Measurements from ENCODE around the gene RAPGEF1.

Gene RAPGEF1

GRCh38 chr9:131623655-131624330, 116.1 kb downstream of the RAPGEF1 start:
- no peak overlapping the region for H3K4me3 ChIP-seq (ENCODE audit: low read depth, low read length)
- DNase-seq (ENCODE audit: low read depth) = no peak
- TF ChIP-seq, protein P1, sequence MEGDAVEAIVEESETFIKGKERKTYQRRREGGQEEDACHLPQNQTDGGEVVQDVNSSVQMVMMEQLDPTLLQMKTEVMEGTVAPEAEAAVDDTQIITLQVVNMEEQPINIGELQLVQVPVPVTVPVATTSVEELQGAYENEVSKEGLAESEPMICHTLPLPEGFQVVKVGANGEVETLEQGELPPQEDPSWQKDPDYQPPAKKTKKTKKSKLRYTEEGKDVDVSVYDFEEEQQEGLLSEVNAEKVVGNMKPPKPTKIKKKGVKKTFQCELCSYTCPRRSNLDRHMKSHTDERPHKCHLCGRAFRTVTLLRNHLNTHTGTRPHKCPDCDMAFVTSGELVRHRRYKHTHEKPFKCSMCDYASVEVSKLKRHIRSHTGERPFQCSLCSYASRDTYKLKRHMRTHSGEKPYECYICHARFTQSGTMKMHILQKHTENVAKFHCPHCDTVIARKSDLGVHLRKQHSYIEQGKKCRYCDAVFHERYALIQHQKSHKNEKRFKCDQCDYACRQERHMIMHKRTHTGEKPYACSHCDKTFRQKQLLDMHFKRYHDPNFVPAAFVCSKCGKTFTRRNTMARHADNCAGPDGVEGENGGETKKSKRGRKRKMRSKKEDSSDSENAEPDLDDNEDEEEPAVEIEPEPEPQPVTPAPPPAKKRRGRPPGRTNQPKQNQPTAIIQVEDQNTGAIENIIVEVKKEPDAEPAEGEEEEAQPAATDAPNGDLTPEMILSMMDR (IDR thresholded peaks at IDR 0.05; ENCODE audit: control insufficient read depth, extremely low read depth, insufficient read depth) = no peak

DNA sequence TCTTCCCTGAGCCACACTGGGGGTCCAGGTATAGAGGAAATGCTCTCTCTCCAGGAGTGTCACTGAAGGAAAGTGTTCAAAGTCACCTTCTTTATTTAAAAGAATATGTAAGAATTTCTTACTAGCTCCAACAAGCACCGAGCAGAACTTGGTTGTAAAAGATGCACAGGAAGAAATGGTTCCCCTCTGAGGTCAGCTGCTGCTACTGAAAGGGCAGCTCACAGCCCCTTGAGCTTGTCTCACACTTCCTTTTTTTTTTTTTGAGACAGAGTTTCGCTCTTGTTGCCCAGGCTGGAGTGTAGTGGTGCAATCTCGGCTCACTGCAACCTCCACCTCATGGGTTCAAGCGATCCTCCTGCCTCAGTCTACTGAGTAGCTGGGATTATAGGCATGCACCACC, 117.4 kb downstream of the RAPGEF1 start:
- no peak overlapping the region for H3K4me3 ChIP-seq (ENCODE audit: low read depth, low read length)
- no peak for DNase-seq (ENCODE audit: low read depth)
- TF ChIP-seq, protein P1 (IDR thresholded peaks at IDR 0.05; ENCODE audit: control insufficient read depth, extremely low read depth, insufficient read depth) = no peak

GRCh38 chr9:131621551-131622358, 118.1 kb downstream of the RAPGEF1 start:
- TF ChIP-seq, protein P1 (IDR thresholded peaks at IDR 0.05; ENCODE audit: control insufficient read depth, extremely low read depth, insufficient read depth) = no peak
- DNase-seq (ENCODE audit: low read depth) = no peak
- H3K4me3 ChIP-seq (ENCODE audit: low read depth, low read length) = no peak overlapping the region

- no peak for DNase-seq (ENCODE audit: low read depth)
- TF ChIP-seq, protein P1 (IDR thresholded peaks at IDR 0.05; ENCODE audit: control insufficient read depth, extremely low read depth, insufficient read depth) = no peak
- no peak overlapping the region for H3K4me3 ChIP-seq (ENCODE audit: low read depth, low read length)
Measured at GRCh38 chr9:131620764-131621520, 118.9 kb downstream of the RAPGEF1 start.

GRCh38 chr9:131619680-131620079, 120.2 kb downstream of the RAPGEF1 start:
- H3K4me3 ChIP-seq (ENCODE audit: low read depth, low read length) = no peak overlapping the region
- DNase-seq (ENCODE audit: low read depth) = no peak
- TF ChIP-seq, protein P1 (IDR thresholded peaks at IDR 0.05; ENCODE audit: control insufficient read depth, extremely low read depth, insufficient read depth) = no peak

- TF ChIP-seq, protein P1 (IDR thresholded peaks at IDR 0.05; ENCODE audit: control insufficient read depth, extremely low read depth, insufficient read depth) = no peak
- H3K4me3 ChIP-seq (ENCODE audit: low read depth, low read length) = no peak overlapping the region
- no peak for DNase-seq (ENCODE audit: low read depth)
Measured at GRCh38 chr9:131618785-131619184, 121.1 kb downstream of the RAPGEF1 start.
